ENCODE results near the gene PRSS53.

DNA sequence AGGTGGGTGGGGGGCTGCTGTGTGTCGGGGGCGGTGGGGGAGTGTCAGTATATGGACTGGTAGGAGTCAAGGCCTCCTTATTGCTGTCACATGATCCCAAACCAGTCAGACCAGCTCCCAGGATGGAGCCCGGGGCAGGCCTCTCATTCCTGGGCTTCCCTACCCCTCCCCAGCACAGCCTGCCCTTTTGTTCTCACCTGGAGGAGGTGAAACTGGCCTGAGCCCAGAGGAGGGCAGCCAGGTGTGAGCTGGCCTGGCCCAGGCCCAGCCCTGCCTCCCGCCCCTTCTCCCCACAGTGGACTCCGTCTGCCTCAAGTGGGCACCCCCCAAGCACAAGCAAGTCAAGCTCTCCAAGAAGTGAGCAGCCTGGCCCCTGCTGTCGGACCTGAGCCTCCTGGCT, 42.2 kb upstream of the PRSS53 start:
- TF ChIP-seq, protein P1, sequence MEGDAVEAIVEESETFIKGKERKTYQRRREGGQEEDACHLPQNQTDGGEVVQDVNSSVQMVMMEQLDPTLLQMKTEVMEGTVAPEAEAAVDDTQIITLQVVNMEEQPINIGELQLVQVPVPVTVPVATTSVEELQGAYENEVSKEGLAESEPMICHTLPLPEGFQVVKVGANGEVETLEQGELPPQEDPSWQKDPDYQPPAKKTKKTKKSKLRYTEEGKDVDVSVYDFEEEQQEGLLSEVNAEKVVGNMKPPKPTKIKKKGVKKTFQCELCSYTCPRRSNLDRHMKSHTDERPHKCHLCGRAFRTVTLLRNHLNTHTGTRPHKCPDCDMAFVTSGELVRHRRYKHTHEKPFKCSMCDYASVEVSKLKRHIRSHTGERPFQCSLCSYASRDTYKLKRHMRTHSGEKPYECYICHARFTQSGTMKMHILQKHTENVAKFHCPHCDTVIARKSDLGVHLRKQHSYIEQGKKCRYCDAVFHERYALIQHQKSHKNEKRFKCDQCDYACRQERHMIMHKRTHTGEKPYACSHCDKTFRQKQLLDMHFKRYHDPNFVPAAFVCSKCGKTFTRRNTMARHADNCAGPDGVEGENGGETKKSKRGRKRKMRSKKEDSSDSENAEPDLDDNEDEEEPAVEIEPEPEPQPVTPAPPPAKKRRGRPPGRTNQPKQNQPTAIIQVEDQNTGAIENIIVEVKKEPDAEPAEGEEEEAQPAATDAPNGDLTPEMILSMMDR (IDR thresholded peaks at IDR 0.05 in 2 of 3, conservative IDR thresholded peaks at IDR 0.05 in 1 of 3; ENCODE audit: control insufficient read depth in 2 of 3, extremely low read depth in 1 of 3, insufficient read depth in 1 of 3, low read depth in 3 of 3, low read length in 3 of 3), result no peak
- TF ChIP-seq SRF (IDR thresholded peaks at IDR 0.05; ENCODE audit: low read depth in 2 of 2, low read length in 2 of 2) (no peak), EZH2 (IDR thresholded peaks at IDR 0.05; ENCODE audit: borderline replicate concordance, control insufficient read depth, low read depth, low read length) (no peak), TCF12 (IDR thresholded peaks at IDR 0.05; ENCODE audit: low read depth, low read length) (no peak), YY1 (IDR thresholded peaks at IDR 0.05; ENCODE audit: low read depth, low read length) (no peak), POLR2A (IDR thresholded peaks at IDR 0.05; ENCODE audit: low read depth, low read length) (no peak), TARDBP (IDR thresholded peaks at IDR 0.05; ENCODE audit: borderline replicate concordance) (no peak), CEBPB (IDR thresholded peaks at IDR 0.05; ENCODE audit: borderline replicate concordance in 1 of 2, low read depth in 2 of 2, low read length in 2 of 2) (no peak), RFX5 (IDR thresholded peaks at IDR 0.05; ENCODE audit: low read depth, low read length) (no peak), SIN3A (IDR thresholded peaks at IDR 0.05; ENCODE audit: low read depth, low read length) (no peak), BCL11A (IDR thresholded peaks at IDR 0.05; ENCODE audit: low read depth, low read length) (no peak)

Measured in GM12878 (cell line).